HG03135 (cell line): ENCODE measurements around the gene SMIM1.

ENCODE experiments used
- ATAC-seq: cut with Tn5 transposase; IDR thresholded peaks from one replicate; pipeline ENCODE4 v1.9.1; 2021; ENCODE audit warnings: mild to moderate bottlenecking, moderate library complexity; ENCODE audit not compliant: unreplicated experiment

The SMIM1 gene

GRCh38 chr1:3817821-3818597 lies 45.5 kb downstream of the SMIM1 start:
- no peak for ATAC-seq

GRCh38 chr1:3819771-3820200 lies 47.2 kb downstream of the SMIM1 start:
- no peak for ATAC-seq

- ATAC-seq, result no peak
These were observed 47.8 kb downstream of the SMIM1 start for GRCh38 chr1:3820316-3820715.

- ATAC-seq, result no peak
These were observed 48.5 kb downstream of the SMIM1 start for GRCh38 chr1:3821004-3821403.

GRCh38 chr1:3821447-3821846 lies 48.9 kb downstream of the SMIM1 start:
- ATAC-seq, result no peak

GRCh38 chr1:3821908-3822307 lies 49.4 kb downstream of the SMIM1 start:
- ATAC-seq, result no peak

- ATAC-seq, result no peak
These were observed 49.9 kb downstream of the SMIM1 start for GRCh38 chr1:3822421-3822820.

GRCh38 chr1:3824650-3825049 lies 52.1 kb downstream of the SMIM1 start:
- no peak for ATAC-seq

- no peak for ATAC-seq
These were observed 52.8 kb downstream of the SMIM1 start for GRCh38 chr1:3825356-3825755.
